H1 (cell line): ENCODE measurements around the gene CTNS. TPM values are rescaled to one million over a fixed set of nuclear protein-coding genes. Genes with fewer than 3 reads are reported as not detected.

Experiments used
- CHD2 ChIP-seq: IDR thresholded peaks from 2 replicates; pipeline ENCODE4 v1.6.1; 2012; ENCODE audit warnings: low read length, improper control_type of control experiment
- GTF2F1 ChIP-seq: IDR thresholded peaks from 2 replicates; pipeline ENCODE4 v1.6.1; 2012; ENCODE audit warnings: low read depth, low read length, improper control_type of control experiment, borderline replicate concordance
- polyA plus RNA-seq, 7 experiments: library from polyadenylated mRNA; depleted of rRNA in 3 of 7; stranded (reverse) in 5 of 7; unstranded in 2 of 7; fragments of >200 nt in 5 of 7; fragments of 200-250 nt in 2 of 7; gene quantifications; 1 replicate in 5 of 7; 2 replicates in 1 of 7; 4 replicates in 1 of 7; pipeline versions ENCODE4 v1.2.1 to v1.2.3, GENCODE V29; 2011 to 2013; ENCODE audit warnings: missing spikeins in 2 of 7, mixed read lengths in 2 of 7
- total RNA-seq: library from RNA; stranded (reverse); fragmentation: NEBNext Ultra II Directional; extraction: Animal tissue kit (Norgen Biotek cat#: 25700); gene quantifications from 2 replicates; pipeline ENCODE4 v1.2.1, GENCODE V29; 2021
- TF ChIP-seq, protein P1 (sequence below): IDR thresholded peaks from 2 replicates; pipeline ENCODE4 v1.6.1; 2012; ENCODE audit warnings: low read length, inconsistent platforms

CTNS gene
- total and polyA plus RNA-seq, 2 of the 8 experiments (the other 6 are each of a cell fraction or from before 2014, with no cell fraction given) = 11.6 to 12.9 TPM

DNA sequence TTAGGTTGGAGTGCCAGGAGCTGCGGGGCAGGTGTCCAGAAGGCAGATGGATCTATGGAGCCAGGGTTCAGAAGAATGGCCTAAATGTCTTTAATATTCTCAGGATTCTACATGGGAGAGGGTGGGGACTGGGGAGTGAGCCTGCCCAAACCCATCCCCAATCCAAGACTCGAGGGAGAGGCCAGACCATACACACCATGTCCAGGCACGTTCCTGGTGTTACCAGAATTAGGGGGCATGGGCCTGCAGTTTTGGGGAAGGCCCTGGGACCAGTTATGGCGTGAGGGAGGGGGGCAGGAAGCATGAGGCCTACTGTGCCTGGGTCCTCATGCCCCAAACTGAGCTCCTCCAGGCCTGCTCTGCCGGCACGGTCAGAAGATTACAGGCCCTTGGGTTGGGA, 30.0 kb downstream of the CTNS start (continued):
- TF ChIP-seq GTF2F1 = no peak
- TF ChIP-seq, protein P1, sequence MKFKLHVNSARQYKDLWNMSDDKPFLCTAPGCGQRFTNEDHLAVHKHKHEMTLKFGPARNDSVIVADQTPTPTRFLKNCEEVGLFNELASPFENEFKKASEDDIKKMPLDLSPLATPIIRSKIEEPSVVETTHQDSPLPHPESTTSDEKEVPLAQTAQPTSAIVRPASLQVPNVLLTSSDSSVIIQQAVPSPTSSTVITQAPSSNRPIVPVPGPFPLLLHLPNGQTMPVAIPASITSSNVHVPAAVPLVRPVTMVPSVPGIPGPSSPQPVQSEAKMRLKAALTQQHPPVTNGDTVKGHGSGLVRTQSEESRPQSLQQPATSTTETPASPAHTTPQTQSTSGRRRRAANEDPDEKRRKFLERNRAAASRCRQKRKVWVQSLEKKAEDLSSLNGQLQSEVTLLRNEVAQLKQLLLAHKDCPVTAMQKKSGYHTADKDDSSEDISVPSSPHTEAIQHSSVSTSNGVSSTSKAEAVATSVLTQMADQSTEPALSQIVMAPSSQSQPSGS = no peak
- TF ChIP-seq CHD2 = no peak
- TF ChIP-seq, all 59 proteins: peak for 0
